HEK293 (cell line): Measurements from ENCODE around the gene MUS81.

Source experiments
- CTCF ChIA-PET: fragments of 350-600 bp; formaldehyde crosslinking; extraction: SDS; loops from one replicate; lab custom pipeline; 2021; ENCODE audit warnings: antibody characterized with exemption; lab: Yijun Ruan, JAX
- POLR2A ChIA-PET: fragments of 300-600 bp; formaldehyde crosslinking; extraction: SDS; loops from one replicate; lab custom pipeline; 2020; ENCODE audit warnings: antibody characterized with exemption, inconsistent platforms; lab: Yijun Ruan, JAX
- H3K27ac ChIP-seq: fragments of 200-500 bp; sonication (Bioruptor generic); 2 replicates; pipeline ENCODE4 v1.5.1; 2014; ENCODE audit warnings: low read depth, low read length, control low read depth, inconsistent platforms; ENCODE audit errors: extremely low read depth
- H3K36me3 ChIP-seq, 2 experiments: fragments of 200-500 bp in 1 of 2; sonication (Bioruptor generic) in 1 of 2; 1 replicate in 1 of 2; 2 replicates in 1 of 2; pipeline ENCODE4 v1.5.1; 2014 to 2017; ENCODE audit warnings: inconsistent platforms in 2 of 2, low read length in 2 of 2; ENCODE audit not compliant: control insufficient read depth in 2 of 2, insufficient read depth in 1 of 2
- H3K4me1 ChIP-seq: fragments of 200-500 bp; sonication (Bioruptor generic); 2 replicates; pipeline ENCODE4 v1.5.1; 2014; ENCODE audit warnings: mild to moderate bottlenecking, low read length, inconsistent platforms; ENCODE audit not compliant: control insufficient read depth, insufficient read depth
- H3K4me3 ChIP-seq: 2 replicates; pipeline ENCODE4 v1.5.1; 2011; ENCODE audit warnings: low read depth, mild to moderate bottlenecking, control low read depth, low read length, moderate library complexity
- H3K9me3 ChIP-seq: fragments of 200-500 bp; sonication (Bioruptor generic); 2 replicates; pipeline ENCODE4 v1.5.1; 2014; ENCODE audit warnings: low read depth, low read length, inconsistent platforms; ENCODE audit not compliant: control insufficient read depth, insufficient read depth
- IKZF3 ChIP-seq: fragments of 450-650 bp; IDR thresholded peaks from 2 replicates; pipeline ENCODE4 v1.5.0; 2018; ENCODE audit warnings: missing biosample characterization, mild to moderate bottlenecking, missing genetic modification characterization, moderate library complexity
- KLF1 ChIP-seq: fragments of 450-650 bp; formaldehyde crosslinking; IDR thresholded peaks from 2 replicates; pipeline ENCODE4 v1.5.1; 2016; ENCODE audit warnings: missing biosample characterization, missing genetic modification characterization
- KLF9 ChIP-seq: fragments of 450-650 bp; formaldehyde crosslinking; IDR thresholded peaks from 2 replicates; pipeline ENCODE4 v1.5.1; 2016; ENCODE audit warnings: missing biosample characterization, missing genetic modification characterization, low read depth
- PATZ1 ChIP-seq: fragments of 450-650 bp; formaldehyde crosslinking; IDR thresholded peaks from 2 replicates; pipeline ENCODE4 v1.5.1; 2016; ENCODE audit warnings: missing biosample characterization, missing genetic modification characterization
- SP2 ChIP-seq: fragments of 450-650 bp; formaldehyde crosslinking; IDR thresholded peaks from 2 replicates; pipeline ENCODE4 v1.5.1; 2016; ENCODE audit warnings: missing biosample characterization, missing genetic modification characterization
- ZBTB10 ChIP-seq: fragments of 450-650 bp; formaldehyde crosslinking; IDR thresholded peaks from 2 replicates; pipeline ENCODE4 v1.5.1; 2016; ENCODE audit warnings: missing biosample characterization, missing genetic modification characterization
- ZBTB17 ChIP-seq: fragments of 450-650 bp; formaldehyde crosslinking; IDR thresholded peaks from 2 replicates; pipeline ENCODE4 v1.5.1; 2016; ENCODE audit warnings: missing biosample characterization, missing genetic modification characterization
- ZBTB20 ChIP-seq: fragments of 450-650 bp; formaldehyde crosslinking; IDR thresholded peaks from 2 replicates; pipeline ENCODE4 v1.5.1; 2016; ENCODE audit warnings: missing biosample characterization, missing genetic modification characterization
- ZBTB21 ChIP-seq: fragments of 450-650 bp; formaldehyde crosslinking; IDR thresholded peaks from 2 replicates; pipeline ENCODE4 v1.5.1; 2017; ENCODE audit warnings: missing biosample characterization, missing genetic modification characterization
- ZBTB48 ChIP-seq: fragments of 450-650 bp; formaldehyde crosslinking; IDR thresholded peaks from 2 replicates; pipeline ENCODE4 v1.5.1; 2016; ENCODE audit warnings: missing biosample characterization, missing genetic modification characterization
- ZFP69B ChIP-seq: fragments of 450-650 bp; formaldehyde crosslinking; IDR thresholded peaks from 2 replicates; pipeline ENCODE4 v1.5.1; 2016; ENCODE audit warnings: missing biosample characterization, missing genetic modification characterization
- ZNF19 ChIP-seq: fragments of 450-650 bp; formaldehyde crosslinking; IDR thresholded peaks from 2 replicates; pipeline ENCODE4; 2016; ENCODE audit warnings: missing biosample characterization, missing genetic modification characterization, low read depth
- ZNF26 ChIP-seq: fragments of 450-650 bp; formaldehyde crosslinking; IDR thresholded peaks from 2 replicates; pipeline ENCODE4 v1.5.1; 2016; ENCODE audit warnings: missing biosample characterization, missing genetic modification characterization
- ZNF335 ChIP-seq: fragments of 450-650 bp; formaldehyde crosslinking; conservative IDR thresholded peaks from 2 replicates; pipeline ENCODE4 v1.5.1; 2016; ENCODE audit warnings: missing biosample characterization, missing genetic modification characterization
- ZNF350 ChIP-seq: fragments of 450-650 bp; formaldehyde crosslinking; IDR thresholded peaks from 2 replicates; pipeline ENCODE4 v1.5.0; 2017; ENCODE audit warnings: missing biosample characterization, mild to moderate bottlenecking, missing genetic modification characterization
- ZNF449 ChIP-seq: fragments of 450-650 bp; formaldehyde crosslinking; IDR thresholded peaks from 2 replicates; pipeline ENCODE4 v1.5.1; 2017; ENCODE audit warnings: missing biosample characterization, mild to moderate bottlenecking, missing genetic modification characterization, moderate library complexity
- ZNF548 ChIP-seq: fragments of 450-650 bp; formaldehyde crosslinking; IDR thresholded peaks from 2 replicates; pipeline ENCODE4 v1.5.1; 2016; ENCODE audit warnings: missing biosample characterization, missing genetic modification characterization
- ZNF600 ChIP-seq: fragments of 450-650 bp; formaldehyde crosslinking; IDR thresholded peaks from 2 replicates; pipeline ENCODE4 v1.5.1; 2016; ENCODE audit warnings: missing biosample characterization, missing genetic modification characterization
- ZNF610 ChIP-seq: fragments of 450-650 bp; formaldehyde crosslinking; IDR thresholded peaks from 2 replicates; pipeline ENCODE4 v1.5.1; 2016; ENCODE audit warnings: missing biosample characterization, missing genetic modification characterization, borderline replicate concordance
- ZNF629 ChIP-seq: fragments of 450-650 bp; formaldehyde crosslinking; IDR thresholded peaks from 2 replicates; pipeline ENCODE4 v1.5.1; 2017; ENCODE audit warnings: missing biosample characterization, missing genetic modification characterization
- ZNF76 ChIP-seq: fragments of 450-650 bp; formaldehyde crosslinking; IDR thresholded peaks from 2 replicates; pipeline ENCODE4; 2016; ENCODE audit warnings: low read depth, missing biosample characterization, missing genetic modification characterization, borderline replicate concordance
- ZSCAN5A ChIP-seq: fragments of 450-650 bp; formaldehyde crosslinking; IDR thresholded peaks from 2 replicates; pipeline ENCODE4 v1.5.1; 2016; ENCODE audit warnings: missing biosample characterization, missing genetic modification characterization
- ZXDB ChIP-seq: fragments of 450-650 bp; formaldehyde crosslinking; IDR thresholded peaks from 2 replicates; pipeline ENCODE4 v1.5.1; 2016; ENCODE audit warnings: missing biosample characterization, missing genetic modification characterization

Gene MUS81

GRCh38 chr11:65907878-65908277, 47.6 kb downstream of the MUS81 start:
- H3K4me1 ChIP-seq, result no peaks in the 10 kb centered on the region; the same call in 1 of the 2 replicates
- H3K4me3 ChIP-seq, result no peak overlapping the region
- H3K27ac ChIP-seq, result no peak overlapping the region
- TF ChIP-seq ZNF548 (tag by site-specific recombination), result no peak
- TF ChIP-seq ZBTB21 (tag by site-specific recombination), result no peak
- no peak for TF ChIP-seq ZSCAN5A
- no peak for TF ChIP-seq ZNF610 (tag by site-specific recombination)
- TF ChIP-seq KLF9 (tag by site-specific recombination), result no peak
- TF ChIP-seq ZBTB20 (tag by site-specific recombination), result no peak
- TF ChIP-seq ZNF76, result no peak
- ChIA-PET CTCF (interaction anchor here (11.8 kb wide), 1 partner anchor 21 kb away, joined by 189 read pairs; the partner anchor contains the start of genes CCDC85B and FIBP), POLR2A (no interaction called here)
- H3K9me3 ChIP-seq, result no peaks in the 10 kb centered on the region
- H3K36me3 ChIP-seq, result no peaks in the 10 kb centered on the region

- no peak overlapping the region for H3K4me3 ChIP-seq
- H3K36me3 ChIP-seq, result no peaks in the 10 kb centered on the region
- H3K4me1 ChIP-seq, result no peaks in the 10 kb centered on the region; the same call in 1 of the 2 replicates
- ChIA-PET POLR2A (interaction anchor here (0.7 to 2.2 kb wide), 7 partner anchors 15 to 199 kb away, joined by 3 to 16 read pairs (median 4); partner anchors contain the start of genes CCDC85B, FIBP, KAT5 and MUS81), CTCF (interaction anchor here (0.6 to 11.8 kb wide), 9 partner anchors 10 to 343 kb away, joined by 3 to 189 read pairs (median 4); partner anchors contain the start of genes CCDC85B, FIBP and MUS81)
- no peaks in the 10 kb centered on the region for H3K9me3 ChIP-seq
- H3K27ac ChIP-seq, result no peak overlapping the region
- TF ChIP-seq ZNF449 (tag by site-specific recombination), result peak; percentile 57
- no peak for TF ChIP-seq ZBTB10 (tag by site-specific recombination)
- 0 out of 2 replicates have a peak, but pooled peaks have one; percentile 22 for TF ChIP-seq PATZ1 (tag by site-specific recombination)
- TF ChIP-seq ZFP69B (tag by site-specific recombination), result 0 out of 2 replicates have a peak, but pooled peaks have one; percentile 11
- TF ChIP-seq KLF9 (tag by site-specific recombination), result no peak
- TF ChIP-seq ZBTB20 (tag by site-specific recombination), result peak; percentile 13; the same call in 1 of the 2 replicates
- no peak for TF ChIP-seq ZNF19
- TF ChIP-seq ZBTB48 (tag by site-specific recombination), result peak; percentile 72
- peak; percentile 85 for TF ChIP-seq ZNF600 (tag by site-specific recombination)
- TF ChIP-seq ZNF350 (tag by site-specific recombination), result no peak
- TF ChIP-seq ZXDB (tag by site-specific recombination), result 0 out of 2 replicates have a peak, but pooled peaks have one; percentile 42
- no peak for TF ChIP-seq ZNF26 (tag by site-specific recombination)
- peak; percentile 56 for TF ChIP-seq SP2 (tag by site-specific recombination)
- TF ChIP-seq ZNF629 (tag by site-specific recombination), result no peak
- peak; percentile 64 for TF ChIP-seq IKZF3 (tag by site-specific recombination)
- peak; percentile 71 for TF ChIP-seq ZBTB17 (tag by site-specific recombination)
- peak; percentile 51; the same call in 1 of the 2 replicates for TF ChIP-seq KLF1 (tag by site-specific recombination)
- TF ChIP-seq ZNF335 (tag by site-specific recombination), result peak; percentile 31
Measured at GRCh38 chr11:65911682-65912568, 51.7 kb downstream of the MUS81 start.
